ENCODE data around the gene SNED1.

SNED1 gene

DNA sequence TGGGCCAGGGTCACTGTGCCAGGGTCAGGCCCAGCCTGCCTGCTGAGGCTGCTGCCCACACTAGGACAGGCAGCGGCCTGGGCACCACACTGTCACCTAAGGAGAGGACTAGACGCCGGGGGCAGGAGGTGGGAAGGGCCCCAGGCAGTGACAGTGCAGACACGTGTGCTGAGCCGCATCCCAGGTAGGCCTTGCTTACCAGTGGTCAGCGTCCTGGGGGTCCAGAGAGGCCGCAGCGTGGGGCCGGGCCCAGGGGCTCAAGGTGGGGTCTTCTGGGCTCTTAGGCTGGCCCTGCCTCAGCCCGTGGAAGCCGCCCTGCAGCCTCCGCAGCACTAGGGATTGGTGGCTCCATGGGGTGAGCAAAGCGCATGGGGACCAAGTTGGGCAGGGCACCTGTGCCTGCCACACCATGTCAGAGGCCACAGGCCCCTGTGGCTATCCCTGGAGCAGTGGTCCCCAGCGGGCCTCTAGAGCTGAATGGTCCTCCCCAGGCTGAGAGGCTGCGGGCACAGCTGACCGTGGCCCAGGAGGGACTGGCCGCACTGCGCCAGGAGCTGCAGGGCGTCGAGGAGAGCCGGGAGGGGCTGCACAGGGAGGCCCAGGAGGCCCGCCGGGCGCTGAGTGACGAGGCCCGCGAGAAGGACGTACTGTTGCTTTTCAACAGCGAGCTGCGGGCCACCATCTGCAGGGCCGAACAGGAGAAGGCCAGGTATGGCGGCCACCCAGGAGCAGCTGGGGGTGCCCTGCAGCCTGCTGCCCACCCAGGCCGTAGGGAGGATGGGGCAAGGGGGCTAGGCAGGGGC is 35.2 kb upstream of the SNED1 start:
- no peak overlapping the region for H3K4me2 ChIP-seq (ENCODE audit: low read depth, low read length, poor library complexity, severe bottlenecking)
- no peaks in the 10 kb centered on the region for H4K20me1 ChIP-seq (ENCODE audit: insufficient read depth, low read length, poor library complexity, severe bottlenecking)
- H3K9me2 ChIP-seq (replicated peaks; ENCODE audit: low read depth, low read length) = no peaks in the 10 kb centered on the region
- H3K4me3 ChIP-seq (ENCODE audit: low read length, poor library complexity, severe bottlenecking) = no peak overlapping the region
- no peaks in the 10 kb centered on the region for H3K4me1 ChIP-seq (ENCODE audit: insufficient read depth, low read length, poor library complexity, severe bottlenecking)
- H3K9ac ChIP-seq (ENCODE audit: low read depth, low read length, poor library complexity, severe bottlenecking) = no peak overlapping the region
- TF ChIP-seq, protein P1, sequence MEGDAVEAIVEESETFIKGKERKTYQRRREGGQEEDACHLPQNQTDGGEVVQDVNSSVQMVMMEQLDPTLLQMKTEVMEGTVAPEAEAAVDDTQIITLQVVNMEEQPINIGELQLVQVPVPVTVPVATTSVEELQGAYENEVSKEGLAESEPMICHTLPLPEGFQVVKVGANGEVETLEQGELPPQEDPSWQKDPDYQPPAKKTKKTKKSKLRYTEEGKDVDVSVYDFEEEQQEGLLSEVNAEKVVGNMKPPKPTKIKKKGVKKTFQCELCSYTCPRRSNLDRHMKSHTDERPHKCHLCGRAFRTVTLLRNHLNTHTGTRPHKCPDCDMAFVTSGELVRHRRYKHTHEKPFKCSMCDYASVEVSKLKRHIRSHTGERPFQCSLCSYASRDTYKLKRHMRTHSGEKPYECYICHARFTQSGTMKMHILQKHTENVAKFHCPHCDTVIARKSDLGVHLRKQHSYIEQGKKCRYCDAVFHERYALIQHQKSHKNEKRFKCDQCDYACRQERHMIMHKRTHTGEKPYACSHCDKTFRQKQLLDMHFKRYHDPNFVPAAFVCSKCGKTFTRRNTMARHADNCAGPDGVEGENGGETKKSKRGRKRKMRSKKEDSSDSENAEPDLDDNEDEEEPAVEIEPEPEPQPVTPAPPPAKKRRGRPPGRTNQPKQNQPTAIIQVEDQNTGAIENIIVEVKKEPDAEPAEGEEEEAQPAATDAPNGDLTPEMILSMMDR (conservative IDR thresholded peaks at IDR 0.05; ENCODE audit: low read length) = no peak
- TF ChIP-seq EZH2phosphoT487 (IDR thresholded peaks at IDR 0.05; ENCODE audit: borderline replicate concordance) = no peak
- no peaks in the 10 kb centered on the region for H3K79me2 ChIP-seq (ENCODE audit: insufficient read depth, low read length)
- no peaks in the 10 kb centered on the region; the same call in 1 of the 2 replicates for H3K9me3 ChIP-seq (ENCODE audit: insufficient read depth, low read depth, low read length)
- H2AFZ ChIP-seq (ENCODE audit: low read length) = no peak overlapping the region
- no peaks in the 10 kb centered on the region for H3F3A ChIP-seq (ENCODE audit: low read depth)
- no peaks in the 10 kb centered on the region for H3K36me3 ChIP-seq (ENCODE audit: insufficient read depth, low read length)
- no peaks in the 10 kb centered on the region for H3K27me3 ChIP-seq (ENCODE audit: insufficient read depth, low read length, poor library complexity, severe bottlenecking)

DNA sequence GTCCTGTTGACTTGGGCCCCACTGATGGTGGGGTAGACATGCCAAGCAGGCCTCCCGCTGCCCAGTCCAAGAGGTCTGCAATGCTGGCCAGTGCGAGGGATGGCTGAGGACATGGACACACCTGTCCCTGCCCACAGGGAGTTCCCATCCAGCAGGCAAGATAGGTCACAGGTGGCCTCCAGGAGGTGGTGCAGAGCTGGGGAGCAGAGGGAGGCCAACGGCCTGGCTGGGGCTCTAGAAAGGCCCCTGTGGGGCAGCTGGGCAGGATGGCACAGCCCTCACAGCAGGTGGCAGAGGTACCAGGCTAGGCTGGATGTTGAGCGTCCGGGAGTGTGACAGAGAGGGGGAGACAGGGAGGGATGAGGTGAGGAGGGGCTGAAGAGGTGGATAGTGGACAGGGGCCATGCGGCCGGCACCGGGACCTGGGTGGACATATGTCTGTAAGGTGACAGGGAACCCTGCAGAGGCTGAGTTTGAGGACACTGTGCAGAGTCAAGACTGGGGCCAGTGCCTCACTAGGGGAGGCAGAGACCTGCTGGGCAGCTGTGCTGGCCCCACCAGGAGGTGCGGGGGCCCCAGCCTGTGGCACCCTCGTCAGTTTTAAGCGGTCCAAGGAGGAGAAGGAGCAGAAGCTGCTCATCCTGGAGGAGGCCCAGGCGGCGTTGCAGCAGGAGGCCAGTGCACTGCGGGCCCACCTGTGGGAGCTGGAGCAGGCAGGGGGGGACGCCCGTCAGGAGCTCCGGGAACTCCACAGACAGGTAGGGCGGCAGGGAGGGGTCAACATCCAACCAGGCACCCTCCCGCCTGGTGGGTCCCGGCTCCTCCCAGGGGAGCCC is 34.3 kb upstream of the SNED1 start:
- H2AFZ ChIP-seq (ENCODE audit: low read length) = no peak overlapping the region
- H3K79me2 ChIP-seq (ENCODE audit: insufficient read depth, low read length) = no peaks in the 10 kb centered on the region
- H3F3A ChIP-seq (ENCODE audit: low read depth) = no peaks in the 10 kb centered on the region
- TF ChIP-seq, protein P1 (conservative IDR thresholded peaks at IDR 0.05; ENCODE audit: low read length) = no peak
- TF ChIP-seq EZH2phosphoT487 (IDR thresholded peaks at IDR 0.05; ENCODE audit: borderline replicate concordance) = no peak
- H3K36me3 ChIP-seq (ENCODE audit: insufficient read depth, low read length) = no peaks in the 10 kb centered on the region
- H3K9me3 ChIP-seq (ENCODE audit: insufficient read depth, low read depth, low read length) = no peaks in the 10 kb centered on the region; the same call in 1 of the 2 replicates
- H3K9me2 ChIP-seq (replicated peaks; ENCODE audit: low read depth, low read length) = no peaks in the 10 kb centered on the region
- H3K4me3 ChIP-seq (ENCODE audit: low read length, poor library complexity, severe bottlenecking) = no peak overlapping the region
- H3K27me3 ChIP-seq (ENCODE audit: insufficient read depth, low read length, poor library complexity, severe bottlenecking) = no peaks in the 10 kb centered on the region
- no peak overlapping the region for H3K4me2 ChIP-seq (ENCODE audit: low read depth, low read length, poor library complexity, severe bottlenecking)
- no peak overlapping the region for H3K9ac ChIP-seq (ENCODE audit: low read depth, low read length, poor library complexity, severe bottlenecking)
- H4K20me1 ChIP-seq (ENCODE audit: insufficient read depth, low read length, poor library complexity, severe bottlenecking) = no peaks in the 10 kb centered on the region
- H3K4me1 ChIP-seq (ENCODE audit: insufficient read depth, low read length, poor library complexity, severe bottlenecking) = no peaks in the 10 kb centered on the region

DNA sequence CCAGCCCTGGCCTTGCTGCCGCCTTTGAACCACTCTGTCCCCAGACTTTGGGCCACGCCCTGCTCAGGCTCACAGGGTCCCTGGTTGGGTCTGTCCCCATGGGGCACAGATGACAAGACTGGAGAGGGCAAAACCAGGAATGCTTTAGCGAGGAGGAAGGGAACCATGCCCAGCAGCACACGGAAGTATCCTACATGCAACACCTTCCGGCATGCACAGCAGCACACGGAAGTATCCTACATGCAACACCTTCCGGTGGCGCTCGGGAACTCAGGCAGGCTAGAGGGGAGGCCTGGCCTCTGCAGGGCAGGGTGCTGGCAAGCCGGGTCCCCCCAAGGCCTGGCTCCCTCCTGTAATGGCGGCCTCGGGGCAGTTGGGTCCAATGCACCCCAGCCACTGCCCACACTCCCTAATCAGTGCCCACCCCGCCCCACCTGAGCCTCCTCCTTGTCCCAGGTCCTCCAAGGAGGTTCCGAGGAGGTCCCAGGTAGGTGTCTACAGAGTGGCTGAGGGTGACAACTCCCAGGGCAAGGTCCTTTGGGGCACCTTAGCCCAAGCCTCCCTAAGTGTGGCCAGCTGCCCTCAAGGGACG is 33.6 kb upstream of the SNED1 start:
- no peaks in the 10 kb centered on the region for H3K9me2 ChIP-seq (replicated peaks; ENCODE audit: low read depth, low read length)
- H3K4me3 ChIP-seq (ENCODE audit: low read length, poor library complexity, severe bottlenecking) = no peak overlapping the region
- H3K36me3 ChIP-seq (ENCODE audit: insufficient read depth, low read length) = no peaks in the 10 kb centered on the region
- no peaks in the 10 kb centered on the region for H3F3A ChIP-seq (ENCODE audit: low read depth)
- peaks cover 2% of the 10 kb centered on the region; the same call in 1 of the 2 replicates for H3K9me3 ChIP-seq (ENCODE audit: insufficient read depth, low read depth, low read length)
- no peak overlapping the region for H2AFZ ChIP-seq (ENCODE audit: low read length)
- no peaks in the 10 kb centered on the region for H3K4me1 ChIP-seq (ENCODE audit: insufficient read depth, low read length, poor library complexity, severe bottlenecking)
- no peak overlapping the region for H3K9ac ChIP-seq (ENCODE audit: low read depth, low read length, poor library complexity, severe bottlenecking)
- no peak overlapping the region for H3K4me2 ChIP-seq (ENCODE audit: low read depth, low read length, poor library complexity, severe bottlenecking)
- H3K27me3 ChIP-seq (ENCODE audit: insufficient read depth, low read length, poor library complexity, severe bottlenecking) = no peaks in the 10 kb centered on the region
- H3K79me2 ChIP-seq (ENCODE audit: insufficient read depth, low read length) = no peaks in the 10 kb centered on the region
- H4K20me1 ChIP-seq (ENCODE audit: insufficient read depth, low read length, poor library complexity, severe bottlenecking) = no peaks in the 10 kb centered on the region
- TF ChIP-seq, protein P1 (conservative IDR thresholded peaks at IDR 0.05; ENCODE audit: low read length) = no peak
- TF ChIP-seq EZH2phosphoT487 (IDR thresholded peaks at IDR 0.05; ENCODE audit: borderline replicate concordance) = no peak

Measured in Loucy (cell line).